A549 (cell line): ENCODE data around the gene RNGTT.

Experiments used
- BCL3 ChIP-seq: fragments of >200 bp; sonication (Bioruptor Twin); formaldehyde crosslinking; IDR thresholded peaks from 3 replicates; pipeline ENCODE4 v1.6.1; 2016
- CTCF ChIP-seq: fragments of >200 bp; sonication (Bioruptor Twin); formaldehyde crosslinking; IDR thresholded peaks from 3 replicates; pipeline ENCODE4 v1.5.1; 2016
- EHMT2 ChIP-seq: fragments of 200-600 bp; sonication (generic); IDR thresholded peaks from 2 replicates; pipeline ENCODE4 v1.6.1; 2016; ENCODE audit warnings: antibody characterized with exemption, low read depth, mild to moderate bottlenecking, moderate library complexity
- ESRRA ChIP-seq: fragments of 150-350 bp; IDR thresholded peaks from 2 replicates; pipeline ENCODE4 v1.6.1; 2014; ENCODE audit warnings: mild to moderate bottlenecking, low read length, borderline replicate concordance
- HDAC2 ChIP-seq: fragments of 200-600 bp; sonication (generic); IDR thresholded peaks from 2 replicates; pipeline ENCODE4 v1.6.1; 2016
- HOXB5 ChIP-seq: fragments of 250-450 bp; sonication (Bioruptor Pico); IDR thresholded peaks from 2 replicates; pipeline ENCODE4 v1.5.0; 2020; ENCODE audit warnings: mild to moderate bottlenecking, moderate library complexity
- JUN ChIP-seq, 2 experiments: fragments of >200 bp; sonication (Bioruptor Twin); formaldehyde crosslinking; IDR thresholded peaks; 2 replicates in 1 of 2; 3 replicates in 1 of 2; pipeline ENCODE4 v1.6.1; 2016 to 2017
- MAFK ChIP-seq: fragments of 450-650 bp; IDR thresholded peaks from 2 replicates; pipeline ENCODE4 v1.6.1; 2014; ENCODE audit not compliant: partially characterized antibody
- POLR2A ChIP-seq: IDR thresholded peaks from 2 replicates; pipeline ENCODE4 v1.6.1; 2012; ENCODE audit warnings: mild to moderate bottlenecking, low read length
- POLR2AphosphoS2 ChIP-seq: conservative IDR thresholded peaks from 2 replicates; pipeline ENCODE4 v1.6.1; 2012; ENCODE audit warnings: low read length, improper control_type of control experiment, inconsistent platforms
- RCOR1 ChIP-seq: fragments of 150-350 bp; IDR thresholded peaks from 2 replicates; pipeline ENCODE4 v1.6.1; 2014; ENCODE audit warnings: antibody characterized with exemption, low read length, low read depth
- SMC3 ChIP-seq: fragments of >200 bp; sonication (Bioruptor Twin); formaldehyde crosslinking; IDR thresholded peaks from 3 replicates; pipeline ENCODE4 v1.6.1; 2018; ENCODE audit warnings: inconsistent platforms
- SREBF2 ChIP-seq: fragments of 450-650 bp; IDR thresholded peaks from 2 replicates; pipeline ENCODE4 v1.6.1; 2014; ENCODE audit warnings: mild to moderate bottlenecking, moderate library complexity

- TF ChIP-seq HDAC2: no peak
- no peak for TF ChIP-seq CTCF
- no peak for TF ChIP-seq ESRRA
- TF ChIP-seq SMC3: no peak
- no peak for TF ChIP-seq RCOR1
- no peak for TF ChIP-seq SREBF2
- no peak for TF ChIP-seq POLR2AphosphoS2
- TF ChIP-seq POLR2A: no peak
- no peak for TF ChIP-seq BCL3
- TF ChIP-seq EHMT2: no peak
- no peak for TF ChIP-seq MAFK
- TF ChIP-seq JUN (IDR thresholded peaks at IDR 0.05): no peak
- no peak for TF ChIP-seq HOXB5
These were observed 390.8 kb downstream of the RNGTT start for GRCh38 chr6:88572449-88573139.
